Islet of Langerhans (tissue), 1 donor: ENCODE data around the gene PPP2R2D.
A peak's percentile ranks its signal among the peaks of the same experiment; 100 is the strongest.
"Not testable (repeated sequence)": the region's sequence is repeated elsewhere in the genome, so short reads cannot be mapped to it uniquely, and the experiment has no call there.

ENCODE experiments used
- FAIRE-seq: peaks from one replicate; lab custom pipeline; 2011; peaks lifted over from hg19 to GRCh38; lab: Jason Lieb, UNC

Gene PPP2R2D

GRCh38 chr10:131977323-131978096, 76.7 kb downstream of the PPP2R2D start:
- peak; percentile 62 for FAIRE-seq

- FAIRE-seq: no peak
Measured at GRCh38 chr10:131978366-131978765, 77.6 kb downstream of the PPP2R2D start.

DNA sequence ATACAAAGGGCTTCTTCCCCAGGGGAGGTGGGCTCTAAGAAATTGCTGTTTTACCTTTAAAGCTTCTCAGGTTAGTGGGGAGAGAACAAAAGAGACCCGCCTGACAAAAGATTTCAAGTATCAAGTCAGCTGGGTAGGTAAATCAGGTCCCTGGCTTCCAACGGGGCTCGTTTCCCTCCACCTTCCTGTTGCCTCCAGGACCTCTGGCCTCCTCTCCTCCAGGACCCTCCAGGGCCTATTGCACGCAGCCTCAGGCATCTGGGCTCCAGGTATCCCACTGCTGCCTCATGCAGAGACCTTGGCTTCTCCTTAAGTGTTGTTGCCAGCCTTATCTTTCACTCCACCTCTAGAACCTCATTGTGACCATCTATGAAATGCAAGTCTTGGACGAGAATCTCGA, 78.0 kb downstream of the PPP2R2D start:
- FAIRE-seq: no peak

DNA sequence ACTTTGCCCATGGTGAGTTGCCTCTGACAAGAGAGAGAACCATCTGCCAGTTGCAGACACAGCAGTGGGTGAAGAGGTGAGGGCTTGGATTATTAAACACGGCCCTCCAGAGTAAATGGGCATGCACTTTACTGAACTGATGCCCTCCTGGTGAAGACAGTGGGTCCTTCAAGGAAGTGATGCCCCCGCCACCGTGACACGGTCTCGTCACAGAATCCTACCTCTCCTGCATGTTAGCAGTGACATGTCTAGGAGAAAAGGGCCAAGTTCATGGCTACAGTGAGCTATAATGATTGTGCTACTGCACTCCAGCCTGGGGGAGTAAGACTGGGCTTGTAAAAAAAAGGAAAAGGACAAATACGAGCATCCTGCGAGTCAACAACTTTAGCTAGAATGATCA, 78.5 kb downstream of the PPP2R2D start:
- no peak for FAIRE-seq

DNA sequence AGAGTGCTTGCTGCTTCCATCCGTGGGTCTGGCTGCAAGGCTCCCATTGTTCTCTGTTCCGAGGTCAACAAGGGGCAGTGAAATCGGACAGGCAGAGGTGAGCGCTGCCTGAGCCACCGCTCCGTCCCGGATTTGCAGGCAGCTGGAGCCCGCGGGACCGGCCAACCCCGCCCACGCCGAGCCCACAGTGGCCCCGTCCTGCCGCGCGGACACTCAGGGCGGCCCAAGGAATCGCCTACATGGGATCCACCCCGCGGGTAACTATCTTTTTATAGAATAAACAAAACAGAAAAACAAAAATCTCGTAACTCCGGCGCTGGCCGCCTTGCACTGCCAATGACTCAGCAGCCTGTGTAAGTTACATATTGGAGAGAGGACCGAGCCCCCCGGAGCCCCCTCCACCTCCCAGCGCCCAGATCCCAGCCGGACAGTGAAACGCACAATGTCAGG, 79.0 kb downstream of the PPP2R2D start:
- FAIRE-seq: no peak

GRCh38 chr10:131980321-131980720, 79.5 kb downstream of the PPP2R2D start:
- peak; percentile 38 for FAIRE-seq

GRCh38 chr10:131980761-131981428, 80.1 kb downstream of the PPP2R2D start:
- FAIRE-seq: no peak

DNA sequence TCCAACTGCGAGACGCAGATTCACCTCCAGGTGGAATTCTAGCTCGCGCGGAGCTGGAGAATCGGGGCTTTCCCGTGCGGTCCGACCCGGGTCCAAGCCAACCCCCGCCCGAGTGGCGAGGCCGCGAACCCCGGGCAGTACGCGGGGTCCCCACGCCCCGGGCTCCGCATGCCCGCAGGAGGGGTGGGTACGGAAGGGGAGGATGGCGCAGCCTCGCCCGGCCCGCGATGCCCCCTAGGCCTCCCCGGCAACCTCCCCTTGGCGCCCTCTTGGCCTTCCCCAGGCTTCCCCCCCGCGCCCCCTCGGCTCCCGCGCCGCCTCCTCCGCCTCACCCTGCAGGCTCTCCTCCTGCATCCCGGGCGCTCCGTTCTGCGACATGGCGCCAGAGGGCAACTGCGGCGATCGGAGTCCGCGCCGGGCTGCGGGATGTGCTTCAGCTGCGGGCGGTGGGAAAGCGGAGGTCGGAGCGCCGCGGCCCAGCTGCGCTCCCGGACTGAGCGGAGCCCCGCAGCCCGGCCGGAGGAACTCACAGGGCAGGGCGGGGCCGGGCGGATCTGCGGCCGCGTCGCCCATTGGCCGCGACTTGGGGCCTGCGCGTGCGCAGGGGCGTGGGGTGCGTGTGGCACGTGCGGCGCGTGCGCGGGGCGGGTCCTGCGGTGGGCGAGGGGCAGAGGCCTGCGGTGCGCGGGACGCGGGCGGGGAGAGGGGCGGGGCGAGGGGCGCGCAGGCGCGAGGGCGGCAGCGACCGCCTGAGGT, 80.8 kb downstream of the PPP2R2D start, which contains the start of gene BNIP3:
Gene BNIP3 (minus strand): TSS at position 495 of the 756 bp plus-strand sequence. CDS start 117 bp downstream, at position 378.
- no peak for FAIRE-seq

DNA sequence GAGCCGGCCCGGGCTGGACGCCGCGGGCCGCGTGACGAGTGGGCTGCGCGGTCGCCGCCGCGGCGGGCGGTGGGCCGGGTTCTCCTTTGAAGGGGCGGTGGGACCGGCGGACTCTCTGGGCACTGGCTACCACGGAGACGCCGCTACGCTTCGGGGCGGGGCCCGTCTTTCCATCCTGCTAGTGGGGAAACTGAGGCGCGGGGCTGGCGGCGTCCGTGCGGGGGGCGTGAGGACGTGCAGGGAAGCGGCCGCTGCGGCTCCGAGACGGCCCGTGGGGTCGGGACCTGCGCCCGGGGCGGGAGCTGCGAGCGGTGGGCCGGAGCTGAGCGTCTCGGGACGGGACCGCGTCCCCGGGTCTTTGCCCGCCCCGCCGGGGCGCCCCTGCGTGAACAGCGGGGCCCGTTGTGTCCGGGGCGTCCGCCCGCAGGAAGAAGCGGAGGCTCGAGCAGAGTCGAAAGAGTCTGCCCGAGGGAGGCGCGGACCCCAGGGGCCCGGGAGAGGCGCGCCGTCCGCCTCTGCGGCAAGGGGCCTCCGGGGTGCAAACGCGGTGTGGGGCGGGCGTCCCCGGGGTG, 81.5 kb downstream of the PPP2R2D start:
- no peak for FAIRE-seq

DNA sequence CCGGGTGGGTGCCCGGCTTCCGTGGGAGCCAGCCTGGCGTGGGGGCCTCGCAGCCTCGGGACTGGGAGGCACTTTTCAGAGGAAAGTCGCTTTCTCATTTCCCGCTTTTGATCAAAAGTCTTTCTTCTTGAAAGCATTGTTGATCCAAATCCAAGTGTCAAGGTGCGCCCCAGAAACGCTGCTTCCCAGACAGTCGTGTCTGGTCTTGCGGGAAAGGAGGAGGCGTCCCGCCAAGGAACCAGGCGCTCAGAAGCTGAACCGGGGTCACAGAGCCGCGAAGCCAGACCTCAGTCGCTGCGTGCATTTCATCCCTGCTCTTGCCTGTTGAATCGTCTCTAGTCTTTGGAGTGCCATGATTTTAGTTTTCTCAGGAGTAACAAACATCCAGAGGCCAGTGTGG, 82.0 kb downstream of the PPP2R2D start:
- FAIRE-seq: no peak

DNA sequence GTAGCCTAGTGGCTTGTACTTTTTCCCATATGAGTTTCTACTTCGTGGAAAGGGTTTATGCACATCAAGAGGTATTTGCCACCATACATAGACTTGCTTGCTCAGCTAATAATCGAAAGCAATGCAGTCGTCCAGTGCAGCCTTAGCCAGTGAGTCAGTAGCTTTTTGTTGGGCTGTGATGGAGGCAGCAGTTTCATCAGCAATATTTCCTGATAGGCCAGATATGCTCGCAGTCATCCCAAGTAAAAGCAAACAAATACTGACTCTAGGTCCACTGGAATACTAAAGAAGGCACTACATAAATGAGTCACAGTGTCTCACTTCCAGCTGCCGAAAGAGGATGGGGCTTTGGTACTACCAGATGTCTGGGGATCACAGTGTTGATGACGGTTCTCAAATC, 83.0 kb downstream of the PPP2R2D start:
- FAIRE-seq: no peak

DNA sequence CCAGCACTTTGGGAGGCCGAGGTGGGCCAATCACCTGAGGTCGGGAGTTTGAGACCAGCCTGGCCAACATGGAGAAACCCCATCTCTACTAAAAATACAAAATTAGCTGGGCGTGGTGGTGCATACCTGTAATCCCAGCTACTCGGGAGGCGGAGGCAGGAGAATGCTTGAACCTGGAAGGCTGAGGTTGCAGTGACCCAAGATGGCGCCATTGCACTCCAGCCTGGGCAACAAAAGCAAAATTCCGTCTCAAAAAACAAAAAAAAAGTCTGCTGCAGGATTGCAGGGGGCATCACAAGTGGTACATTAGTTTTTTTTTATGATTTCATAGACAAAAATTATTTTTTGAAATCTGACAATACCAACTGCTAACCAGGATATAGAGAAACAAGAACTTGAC, 86.0 kb downstream of the PPP2R2D start:
- FAIRE-seq: not testable (repeated sequence)

DNA sequence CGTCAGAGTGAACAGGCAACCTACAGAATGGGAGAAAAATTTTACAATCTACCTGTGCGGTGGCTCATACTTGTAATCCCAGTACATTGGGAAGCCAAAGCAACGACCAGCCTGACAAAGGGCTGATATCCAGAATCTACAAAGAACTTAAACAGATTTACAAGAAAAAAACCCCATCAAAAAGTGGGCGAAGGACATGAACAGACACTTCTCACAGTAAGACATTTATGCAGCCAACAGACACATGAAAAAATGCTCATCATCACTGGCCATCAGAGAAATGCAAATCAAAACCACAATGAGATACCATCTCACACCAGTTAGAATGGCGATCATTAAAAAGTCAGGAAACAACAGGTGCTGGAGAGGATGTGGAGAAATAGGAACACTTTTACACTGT, 86.5 kb downstream of the PPP2R2D start:
- FAIRE-seq: not testable (repeated sequence)

GRCh38 chr10:131987786-131988185, 87.0 kb downstream of the PPP2R2D start:
- not testable (repeated sequence) for FAIRE-seq

DNA sequence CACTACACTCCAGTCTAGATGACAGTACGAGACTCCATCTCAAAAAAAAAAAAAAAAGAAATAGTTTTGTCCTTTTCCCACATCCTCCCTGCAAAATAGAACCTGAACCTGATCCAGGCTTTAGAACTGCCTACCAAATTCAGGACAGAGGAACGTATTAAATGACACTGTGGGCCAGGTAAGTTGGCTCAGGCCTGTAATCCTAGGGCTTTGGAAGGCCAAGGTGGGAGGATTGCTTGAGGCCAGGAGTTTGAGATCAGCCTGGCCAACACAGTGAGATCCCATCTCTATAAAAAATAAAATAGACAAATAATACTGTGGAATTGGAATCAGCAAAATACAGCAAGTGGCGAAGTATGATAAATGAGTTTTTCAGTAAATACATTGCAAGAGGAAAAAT, 90.9 kb downstream of the PPP2R2D start:
- no peak for FAIRE-seq

DNA sequence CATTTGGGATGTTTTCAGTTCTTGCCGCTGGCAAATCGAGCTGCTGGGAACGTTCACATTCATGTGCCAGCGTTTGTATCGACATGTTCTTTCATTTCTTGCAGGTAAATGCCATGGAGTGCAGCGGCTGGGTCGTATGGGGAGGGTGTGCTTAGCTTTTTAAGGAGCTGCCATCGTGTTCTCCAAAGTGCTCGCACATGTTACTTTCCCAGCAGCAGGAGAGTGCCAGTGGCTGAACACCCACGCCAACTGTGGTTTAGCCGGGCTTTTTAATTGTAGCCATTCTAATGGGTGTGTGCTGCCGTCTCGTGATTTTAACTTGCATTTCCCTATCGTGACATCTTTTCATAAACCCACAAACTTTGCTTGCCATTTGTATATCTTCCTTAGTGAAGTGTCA, 92.5 kb downstream of the PPP2R2D start:
- FAIRE-seq: no peak

GRCh38 chr10:131994435-131994834, 93.6 kb downstream of the PPP2R2D start:
- FAIRE-seq: no peak

DNA sequence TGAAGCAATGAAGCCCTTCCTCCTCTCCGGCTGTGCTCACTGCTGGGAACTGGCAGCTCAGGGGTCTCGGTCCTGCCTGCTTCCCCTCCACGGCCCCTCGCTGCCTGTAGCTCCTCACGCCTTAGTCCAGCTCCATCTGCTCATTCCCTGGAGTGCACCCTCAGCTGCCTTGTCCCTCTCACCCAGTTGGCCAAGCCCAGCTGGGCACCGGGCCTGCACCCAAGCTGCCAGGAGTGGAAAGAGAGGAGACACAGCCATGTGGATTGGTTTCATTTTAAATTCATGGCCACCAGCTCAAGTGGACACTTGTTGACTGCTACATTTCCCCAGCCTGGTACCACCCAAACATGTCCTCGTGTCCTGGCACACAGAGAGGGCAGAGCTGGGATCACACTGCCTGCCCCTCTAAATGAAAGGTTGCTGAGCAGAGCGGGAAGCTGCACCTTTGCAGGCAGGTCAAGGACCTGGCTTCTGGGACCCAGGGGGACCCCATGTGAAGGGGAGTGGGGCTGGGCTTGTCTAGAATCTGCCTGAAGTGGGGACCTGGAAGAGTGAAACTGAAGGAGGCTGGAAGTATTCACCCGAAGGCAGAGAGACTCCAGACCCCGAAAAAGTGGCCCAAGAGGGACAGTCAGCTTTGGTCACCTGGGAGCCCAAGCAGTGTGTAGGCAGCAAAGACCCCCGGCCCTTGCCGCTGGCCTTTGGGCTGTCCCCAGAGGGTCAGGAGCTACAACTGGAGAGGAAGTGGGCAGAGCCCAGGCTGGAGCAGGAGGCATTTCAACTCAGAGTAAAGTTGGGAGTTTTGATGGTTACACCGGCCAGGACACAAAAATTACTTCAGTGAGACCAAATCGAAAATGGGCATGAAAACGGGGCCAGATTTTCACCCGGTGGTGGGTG, 95.9 kb downstream of the PPP2R2D start:
- no peak for FAIRE-seq

- FAIRE-seq: no peak
Measured at GRCh38 chr10:131997366-131998049, 96.7 kb downstream of the PPP2R2D start.

DNA sequence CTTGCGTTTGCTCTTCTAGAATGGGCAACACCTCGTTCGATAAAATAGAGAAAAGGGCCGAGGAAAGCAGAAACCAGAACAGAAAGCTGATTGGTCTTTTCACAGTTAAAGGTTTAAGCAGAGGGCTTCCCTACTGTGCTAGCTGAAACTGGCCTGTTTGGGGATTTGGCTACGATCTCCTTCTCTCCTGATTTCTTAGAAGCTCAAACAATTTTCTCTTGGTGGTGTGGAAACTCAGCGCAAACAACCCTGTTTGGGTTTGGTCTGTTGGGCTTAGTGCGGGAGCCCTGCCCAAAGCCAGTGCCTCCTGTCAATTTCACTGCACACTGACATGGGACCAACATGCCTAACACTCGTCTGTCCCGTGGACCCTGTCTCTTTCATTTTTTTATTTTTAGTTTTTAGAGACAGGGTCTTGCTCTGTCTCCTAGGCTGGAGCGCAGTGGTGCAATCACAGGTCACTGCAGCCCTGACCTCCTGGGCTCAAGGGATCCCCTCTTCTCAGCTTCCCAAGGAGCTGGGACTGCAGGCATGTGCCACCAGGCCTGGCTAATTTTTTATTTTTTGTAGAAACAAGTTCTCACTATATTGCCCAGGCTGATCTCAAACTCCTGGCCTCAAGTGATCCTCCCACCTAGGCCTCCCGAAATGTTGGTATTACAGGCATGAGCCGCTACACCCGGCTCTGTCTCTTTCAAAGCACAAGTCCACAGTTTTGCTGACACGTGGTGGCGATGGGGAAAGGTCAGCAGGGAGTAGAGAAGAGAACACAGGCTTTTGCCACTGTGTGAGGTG, 97.4 kb downstream of the PPP2R2D start:
- FAIRE-seq: no peak
